ENCODE results near the gene TECPR2. TPM values are rescaled to one million over a fixed set of nuclear protein-coding genes. Genes with fewer than 3 reads are reported as not detected.

Gene TECPR2
- total and polyA plus RNA-seq, 2 of the 13 experiments (the other 11 are each of a cell fraction or from before 2014, with no cell fraction given): 3.5 to 5.7 TPM

DNA sequence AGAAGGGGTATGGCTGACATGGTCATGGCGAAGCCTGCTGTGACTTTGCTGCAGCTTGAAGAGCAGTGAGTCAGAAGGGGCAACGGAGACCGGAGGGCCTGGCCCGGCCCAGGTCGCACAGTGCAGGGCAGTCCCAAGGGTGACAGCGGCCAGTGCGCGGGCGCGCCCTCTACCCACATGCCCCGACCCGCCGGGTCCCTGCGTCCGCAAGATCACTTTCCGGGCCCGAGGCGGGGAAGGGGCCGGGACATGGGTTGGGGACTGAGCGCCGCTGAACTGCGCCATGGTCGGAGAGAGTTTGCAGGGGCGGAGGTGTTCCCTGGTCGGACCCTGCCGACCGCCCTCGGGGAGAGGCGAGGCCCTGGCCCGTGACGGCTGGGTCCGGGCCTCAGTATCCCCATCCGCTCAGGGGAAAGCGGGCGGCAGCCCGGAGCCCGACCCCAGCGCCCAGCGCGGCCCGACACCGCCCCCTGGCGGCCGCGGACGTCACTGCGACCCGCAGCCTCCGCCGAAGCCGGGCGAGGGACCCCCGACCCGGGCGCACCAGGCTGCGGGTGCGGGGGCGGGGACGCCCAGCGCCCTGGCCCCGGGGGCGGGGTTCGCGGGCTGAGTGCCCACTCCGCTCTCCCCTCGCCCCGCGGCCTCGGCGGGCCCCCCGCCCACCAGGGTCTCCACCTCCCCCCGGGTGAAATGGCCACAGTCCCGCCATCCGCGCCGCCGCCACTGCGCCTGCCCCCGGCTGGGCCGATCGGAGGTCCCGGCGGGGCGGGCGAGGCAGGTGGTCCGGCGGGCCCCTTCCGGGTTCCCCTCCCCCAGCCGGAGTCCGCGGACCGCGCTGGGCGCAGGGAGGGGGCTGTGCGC is 154.0 kb downstream of the TECPR2 start (continued):
- TF ChIP-seq LRRFIP1 (CRISPR knock-in tag; conservative IDR thresholded peaks at IDR 0.05): no peak
- no peak for TF ChIP-seq SKI (IDR thresholded peaks at IDR 0.05; ENCODE audit: partially characterized antibody)
- TF ChIP-seq ZNF256 (CRISPR knock-in tag; conservative IDR thresholded peaks at IDR 0.05): no peak
- no peak for TF ChIP-seq GMEB2 (CRISPR knock-in tag; IDR thresholded peaks at IDR 0.05; ENCODE audit: low read depth)
- TF ChIP-seq, protein P1, sequence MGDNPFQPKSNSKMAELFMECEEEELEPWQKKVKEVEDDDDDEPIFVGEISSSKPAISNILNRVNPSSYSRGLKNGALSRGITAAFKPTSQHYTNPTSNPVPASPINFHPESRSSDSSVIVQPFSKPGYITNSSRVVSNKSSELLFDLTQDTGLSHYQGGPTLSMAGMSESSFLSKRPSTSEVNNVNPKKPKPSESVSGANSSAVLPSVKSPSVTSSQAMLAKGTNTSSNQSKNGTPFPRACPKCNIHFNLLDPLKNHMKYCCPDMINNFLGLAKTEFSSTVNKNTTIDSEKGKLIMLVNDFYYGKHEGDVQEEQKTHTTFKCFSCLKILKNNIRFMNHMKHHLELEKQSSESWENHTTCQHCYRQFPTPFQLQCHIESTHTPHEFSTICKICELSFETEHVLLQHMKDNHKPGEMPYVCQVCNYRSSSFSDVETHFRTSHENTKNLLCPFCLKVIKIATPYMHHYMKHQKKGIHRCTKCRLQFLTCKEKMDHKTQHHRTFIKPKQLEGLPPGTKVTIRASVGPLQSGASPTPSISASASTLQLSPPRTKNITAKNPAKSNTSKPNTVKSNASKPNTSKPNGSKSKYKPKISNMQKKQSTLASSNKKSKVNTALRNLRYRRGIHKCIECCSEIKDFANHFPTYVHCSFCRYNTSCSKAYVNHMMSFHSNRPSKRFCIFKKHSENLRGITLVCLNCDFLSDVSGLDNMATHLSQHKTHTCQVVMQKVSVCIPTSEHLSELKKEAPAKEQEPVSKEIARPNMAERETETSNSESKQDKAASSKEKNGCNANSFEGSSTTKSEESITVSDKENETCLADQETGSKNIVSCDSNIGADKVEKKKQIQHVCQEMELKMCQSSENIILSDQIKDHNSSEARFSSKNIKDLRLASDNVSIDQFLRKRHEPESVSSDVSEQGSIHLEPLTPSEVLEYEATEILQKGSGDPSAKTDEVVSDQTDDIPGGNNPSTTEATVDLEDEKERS (CRISPR knock-in tag; IDR thresholded peaks at IDR 0.05): no peak
- TF ChIP-seq SMARCC2 (IDR thresholded peaks at IDR 0.05): no peak
- TF ChIP-seq, protein P2, sequence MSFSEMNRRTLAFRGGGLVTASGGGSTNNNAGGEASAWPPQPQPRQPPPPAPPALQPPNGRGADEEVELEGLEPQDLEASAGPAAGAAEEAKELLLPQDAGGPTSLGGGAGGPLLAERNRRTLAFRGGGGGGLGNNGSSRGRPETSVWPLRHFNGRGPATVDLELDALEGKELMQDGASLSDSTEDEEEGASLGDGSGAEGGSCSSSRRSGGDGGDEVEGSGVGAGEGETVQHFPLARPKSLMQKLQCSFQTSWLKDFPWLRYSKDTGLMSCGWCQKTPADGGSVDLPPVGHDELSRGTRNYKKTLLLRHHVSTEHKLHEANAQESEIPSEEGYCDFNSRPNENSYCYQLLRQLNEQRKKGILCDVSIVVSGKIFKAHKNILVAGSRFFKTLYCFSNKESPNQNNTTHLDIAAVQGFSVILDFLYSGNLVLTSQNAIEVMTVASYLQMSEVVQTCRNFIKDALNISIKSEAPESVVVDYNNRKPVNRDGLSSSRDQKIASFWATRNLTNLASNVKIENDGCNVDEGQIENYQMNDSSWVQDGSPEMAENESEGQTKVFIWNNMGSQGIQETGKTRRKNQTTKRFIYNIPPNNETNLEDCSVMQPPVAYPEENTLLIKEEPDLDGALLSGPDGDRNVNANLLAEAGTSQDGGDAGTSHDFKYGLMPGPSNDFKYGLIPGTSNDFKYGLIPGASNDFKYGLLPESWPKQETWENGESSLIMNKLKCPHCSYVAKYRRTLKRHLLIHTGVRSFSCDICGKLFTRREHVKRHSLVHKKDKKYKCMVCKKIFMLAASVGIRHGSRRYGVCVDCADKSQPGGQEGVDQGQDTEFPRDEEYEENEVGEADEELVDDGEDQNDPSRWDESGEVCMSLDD (CRISPR knock-in tag; IDR thresholded peaks at IDR 0.05; ENCODE audit: borderline replicate concordance): no peak
- peak; percentile 51; the same call in 1 of the 2 replicates for TF ChIP-seq ZNF614 (CRISPR knock-in tag; IDR thresholded peaks at IDR 0.05; ENCODE audit: borderline replicate concordance)
- TF ChIP-seq ETV6 (CRISPR knock-in tag; conservative IDR thresholded peaks at IDR 0.05): peak; percentile 54; the same call in 1 of the 2 replicates
- 0 out of 2 replicates have a peak, but pooled peaks have one; percentile 30 for TF ChIP-seq GATAD1 (CRISPR knock-in tag; IDR thresholded peaks at IDR 0.05)
- TF ChIP-seq USF2 (IDR thresholded peaks at IDR 0.05; ENCODE audit: low read depth, low read length): no peak
- TF ChIP-seq USF2 (CRISPR knock-in tag; IDR thresholded peaks at IDR 0.05; ENCODE audit: borderline replicate concordance): no peak
- TF ChIP-seq ELK4 (CRISPR knock-in tag; IDR thresholded peaks at IDR 0.05; ENCODE audit: borderline replicate concordance): no peak
- no peak for TF ChIP-seq KLF13 (CRISPR knock-in tag; IDR thresholded peaks at IDR 0.05)
